GM18907 (cell line): Measurements from ENCODE around the gene PCDHB11.
"Not testable (repeated sequence)": the region's sequence is repeated elsewhere in the genome, so short reads cannot be mapped to it uniquely, and the experiment has no call there.

Experiments used
- ATAC-seq: cut with Tn5 transposase; IDR thresholded peaks from one replicate; pipeline ENCODE4 v1.9.1; 2021; ENCODE audit warnings: mild to moderate bottlenecking, moderate library complexity; ENCODE audit not compliant: unreplicated experiment

Gene PCDHB11

DNA sequence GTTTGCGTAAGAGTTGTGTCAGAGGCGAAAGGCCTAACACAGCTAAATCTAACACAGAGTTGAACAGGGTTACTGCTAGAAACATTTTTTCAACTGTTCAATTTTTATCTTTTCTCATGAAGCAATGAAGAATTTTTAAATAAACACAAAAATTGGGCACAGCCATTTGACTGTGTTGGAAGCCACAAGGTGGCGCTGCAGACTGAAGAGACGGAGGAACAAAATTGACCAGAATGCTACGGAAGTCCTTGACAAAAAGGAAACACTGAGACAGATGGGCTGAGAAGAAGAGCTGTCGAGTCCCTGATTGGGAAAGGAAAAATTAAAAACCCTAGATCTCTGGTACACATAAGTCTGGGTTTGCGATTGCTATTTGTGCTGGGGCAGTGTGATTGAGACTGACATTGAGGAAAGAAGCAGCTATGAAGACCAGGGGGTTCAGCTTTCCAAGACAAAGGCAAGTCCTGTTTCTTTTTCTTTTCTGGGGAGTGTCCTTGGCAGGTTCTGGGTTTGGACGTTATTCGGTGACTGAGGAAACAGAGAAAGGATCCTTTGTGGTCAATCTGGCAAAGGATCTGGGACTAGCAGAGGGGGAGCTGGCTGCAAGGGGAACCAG is 12.4 kb upstream of the PCDHB11 start, which contains the start of gene PCDHB9:
Gene PCDHB9, plus strand, starts transcription at position 265 of the 616 bp plus-strand sequence. Its CDS starts 158 bp downstream, at position 423.
- ATAC-seq, result no peak

DNA sequence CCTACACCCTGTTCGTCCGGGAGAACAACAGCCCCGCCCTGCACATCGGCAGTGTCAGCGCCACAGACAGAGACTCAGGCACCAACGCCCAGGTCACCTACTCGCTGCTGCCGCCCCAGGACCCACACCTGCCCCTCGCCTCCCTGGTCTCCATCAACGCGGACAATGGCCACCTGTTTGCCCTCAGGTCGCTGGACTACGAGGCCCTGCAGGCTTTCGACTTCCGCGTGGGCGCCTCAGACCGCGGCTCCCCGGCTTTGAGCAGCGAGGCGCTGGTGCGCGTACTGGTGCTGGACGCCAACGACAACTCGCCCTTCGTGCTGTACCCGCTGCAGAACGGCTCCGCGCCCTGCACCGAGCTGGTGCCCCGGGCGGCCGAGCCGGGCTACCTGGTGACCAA is 10.7 kb upstream of the PCDHB11 start:
- ATAC-seq, result not testable (repeated sequence)

DNA sequence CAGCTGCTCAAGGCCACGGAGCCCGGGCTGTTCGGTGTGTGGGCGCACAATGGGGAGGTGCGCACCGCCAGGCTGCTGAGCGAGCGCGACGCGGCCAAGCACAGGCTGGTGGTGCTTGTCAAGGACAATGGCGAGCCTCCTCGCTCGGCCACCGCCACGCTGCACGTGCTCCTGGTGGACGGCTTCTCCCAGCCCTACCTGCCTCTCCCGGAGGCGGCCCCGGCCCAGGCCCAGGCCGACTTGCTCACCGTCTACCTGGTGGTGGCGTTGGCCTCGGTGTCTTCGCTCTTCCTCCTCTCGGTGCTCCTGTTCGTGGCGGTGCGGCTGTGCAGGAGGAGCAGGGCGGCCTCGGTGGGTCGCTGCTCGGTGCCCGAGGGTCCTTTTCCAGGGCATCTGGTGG is 10.3 kb upstream of the PCDHB11 start:
- not testable (repeated sequence) for ATAC-seq

DNA sequence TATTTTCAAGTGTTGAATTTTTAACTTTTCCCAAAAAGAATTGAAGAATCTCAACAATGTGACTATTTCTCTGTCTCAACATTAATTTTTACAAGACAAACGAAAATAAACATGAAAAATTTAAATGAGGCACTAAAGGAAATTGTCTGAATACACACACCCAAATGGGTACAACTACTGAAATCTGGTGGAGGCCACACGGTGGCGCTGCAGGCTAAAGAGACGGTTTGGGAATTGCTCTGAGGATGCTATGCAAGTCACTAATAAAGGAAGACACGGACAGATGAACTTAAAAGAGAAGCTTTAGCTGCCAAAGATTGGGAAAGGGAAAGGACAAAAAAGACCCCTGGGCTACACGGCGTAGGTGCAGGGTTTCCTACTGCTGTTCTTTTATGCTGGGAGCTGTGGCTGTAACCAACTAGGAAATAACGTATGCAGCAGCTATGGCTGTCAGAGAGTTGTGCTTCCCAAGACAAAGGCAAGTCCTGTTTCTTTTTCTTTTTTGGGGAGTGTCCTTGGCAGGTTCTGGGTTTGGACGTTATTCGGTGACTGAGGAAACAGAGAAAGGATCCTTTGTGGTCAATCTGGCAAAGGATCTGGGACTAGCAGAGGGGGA is 7.2 kb upstream of the PCDHB11 start, which contains the start of gene PCDHB10:
Gene PCDHB10, plus strand, starts transcription at position 244 of the 616 bp plus-strand sequence. Its CDS starts 200 bp downstream, at position 444.
- ATAC-seq, result no peak

DNA sequence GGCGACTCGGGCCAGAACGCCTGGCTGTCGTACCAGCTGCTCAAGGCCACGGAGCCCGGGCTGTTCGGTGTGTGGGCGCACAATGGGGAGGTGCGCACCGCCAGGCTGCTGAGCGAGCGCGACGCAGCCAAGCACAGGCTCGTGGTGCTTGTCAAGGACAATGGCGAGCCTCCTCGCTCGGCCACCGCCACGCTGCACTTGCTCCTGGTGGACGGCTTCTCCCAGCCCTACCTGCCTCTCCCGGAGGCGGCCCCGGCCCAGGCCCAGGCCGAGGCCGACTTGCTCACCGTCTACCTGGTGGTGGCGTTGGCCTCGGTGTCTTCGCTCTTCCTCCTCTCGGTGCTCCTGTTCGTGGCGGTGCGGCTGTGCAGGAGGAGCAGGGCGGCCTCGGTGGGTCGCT is 5.1 kb upstream of the PCDHB11 start:
- ATAC-seq, result not testable (repeated sequence)

DNA sequence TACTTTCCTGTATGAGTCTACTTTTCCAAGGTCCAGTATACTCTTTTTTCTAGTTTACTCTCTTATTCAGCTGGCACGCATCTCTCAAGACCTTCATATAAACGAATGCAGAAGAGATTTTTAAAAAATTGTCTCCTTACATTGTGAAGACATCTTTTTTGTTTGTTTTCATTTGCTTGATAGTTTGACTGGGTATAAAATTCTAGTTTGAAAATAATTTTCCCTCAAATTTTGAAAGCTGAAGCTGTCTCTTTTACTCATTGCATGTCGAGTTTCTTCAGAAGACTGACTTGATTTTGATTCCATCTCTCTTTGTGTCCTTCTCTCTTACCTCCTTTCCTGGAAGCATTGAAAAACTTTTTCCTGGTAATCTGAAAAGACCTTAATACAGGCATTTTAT is 3.1 kb upstream of the PCDHB11 start:
- no peak for ATAC-seq

DNA sequence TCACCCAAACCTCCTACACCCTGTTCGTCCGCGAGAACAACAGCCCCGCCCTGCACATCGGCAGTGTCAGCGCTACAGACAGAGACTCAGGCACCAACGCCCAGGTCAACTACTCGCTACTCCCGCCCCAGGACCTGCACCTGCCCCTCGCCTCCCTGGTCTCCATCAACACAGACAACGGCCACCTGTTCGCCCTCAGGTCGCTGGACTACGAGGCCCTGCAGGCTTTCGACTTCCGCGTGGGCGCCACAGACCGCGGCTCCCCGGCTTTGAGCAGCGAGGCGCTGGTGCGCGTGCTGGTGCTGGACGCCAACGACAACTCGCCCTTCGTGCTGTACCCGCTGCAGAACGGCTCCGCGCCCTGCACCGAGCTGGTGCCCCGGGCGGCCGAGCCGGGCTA is 1.7 kb downstream of the PCDHB11 start:
- ATAC-seq, result not testable (repeated sequence)

DNA sequence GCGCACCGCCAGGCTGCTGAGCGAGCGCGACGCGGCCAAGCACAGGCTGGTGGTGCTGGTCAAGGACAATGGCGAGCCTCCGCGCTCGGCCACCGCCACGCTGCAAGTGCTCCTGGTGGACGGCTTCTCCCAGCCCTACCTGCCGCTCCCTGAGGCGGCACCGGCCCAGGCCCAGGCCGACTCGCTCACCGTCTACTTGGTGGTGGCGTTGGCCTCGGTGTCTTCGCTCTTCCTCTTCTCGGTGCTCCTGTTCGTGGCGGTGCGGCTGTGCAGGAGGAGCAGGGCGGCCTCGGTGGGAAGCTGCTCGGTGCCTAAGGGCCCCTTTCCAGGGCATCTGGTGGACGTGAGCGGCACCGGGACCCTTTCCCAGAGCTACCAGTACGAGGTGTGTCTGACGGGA is 2.2 kb downstream of the PCDHB11 start:
- ATAC-seq, result not testable (repeated sequence)

DNA sequence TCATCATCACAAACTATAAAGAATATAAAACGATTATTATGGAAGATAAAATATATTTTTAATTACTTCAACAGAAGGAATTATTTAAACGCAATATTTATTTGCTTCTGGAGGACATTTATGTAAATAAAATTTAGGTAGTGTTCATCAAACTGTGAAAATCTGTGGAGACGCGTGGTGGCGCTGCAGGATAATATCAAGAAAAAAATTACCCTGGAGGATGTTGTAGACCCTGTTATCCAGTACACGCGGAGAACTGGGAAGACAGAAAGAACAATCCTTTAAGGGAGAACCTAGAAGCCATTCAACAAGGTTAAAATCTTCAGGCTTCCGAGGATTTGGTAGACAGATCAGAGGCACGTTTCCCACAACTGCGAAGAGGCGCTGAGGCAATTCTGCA is 9.1 kb downstream of the PCDHB11 start, which contains the start of gene PCDHB12:
Gene PCDHB12, plus strand, starts transcription at position 242 of the 400 bp plus-strand sequence. CDS start 189 bp downstream, outside the sequence.
- ATAC-seq, result no peak

DNA sequence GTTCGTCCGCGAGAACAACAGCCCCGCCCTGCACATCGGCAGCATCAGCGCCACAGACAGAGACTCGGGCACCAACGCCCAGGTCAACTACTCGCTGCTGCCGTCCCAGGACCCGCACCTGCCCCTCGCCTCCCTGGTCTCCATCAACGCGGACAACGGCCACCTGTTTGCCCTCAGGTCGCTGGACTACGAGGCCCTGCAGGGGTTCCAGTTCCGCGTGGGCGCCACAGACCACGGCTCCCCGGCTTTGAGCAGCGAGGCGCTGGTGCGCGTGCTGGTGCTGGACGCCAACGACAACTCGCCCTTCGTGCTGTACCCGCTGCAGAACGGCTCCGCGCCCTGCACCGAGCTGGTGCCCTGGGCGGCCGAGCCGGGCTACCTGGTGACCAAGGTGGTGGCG is 10.9 kb downstream of the PCDHB11 start:
- ATAC-seq, result not testable (repeated sequence)

DNA sequence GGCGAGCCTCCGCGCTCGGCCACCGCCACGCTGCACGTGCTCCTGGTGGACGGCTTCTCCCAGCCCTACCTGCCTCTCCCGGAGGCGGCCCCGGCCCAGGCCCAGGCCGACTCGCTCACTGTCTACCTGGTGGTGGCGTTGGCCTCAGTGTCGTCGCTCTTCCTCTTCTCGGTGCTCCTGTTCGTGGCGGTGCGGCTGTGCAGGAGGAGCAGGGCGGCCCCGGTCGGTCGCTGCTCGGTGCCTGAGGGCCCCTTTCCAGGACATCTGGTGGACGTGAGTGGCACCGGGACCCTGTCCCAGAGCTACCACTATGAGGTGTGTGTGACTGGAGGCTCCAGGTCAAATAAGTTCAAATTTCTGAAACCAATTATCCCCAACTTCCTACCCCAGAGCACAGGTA is 11.4 kb downstream of the PCDHB11 start:
- not testable (repeated sequence) for ATAC-seq

DNA sequence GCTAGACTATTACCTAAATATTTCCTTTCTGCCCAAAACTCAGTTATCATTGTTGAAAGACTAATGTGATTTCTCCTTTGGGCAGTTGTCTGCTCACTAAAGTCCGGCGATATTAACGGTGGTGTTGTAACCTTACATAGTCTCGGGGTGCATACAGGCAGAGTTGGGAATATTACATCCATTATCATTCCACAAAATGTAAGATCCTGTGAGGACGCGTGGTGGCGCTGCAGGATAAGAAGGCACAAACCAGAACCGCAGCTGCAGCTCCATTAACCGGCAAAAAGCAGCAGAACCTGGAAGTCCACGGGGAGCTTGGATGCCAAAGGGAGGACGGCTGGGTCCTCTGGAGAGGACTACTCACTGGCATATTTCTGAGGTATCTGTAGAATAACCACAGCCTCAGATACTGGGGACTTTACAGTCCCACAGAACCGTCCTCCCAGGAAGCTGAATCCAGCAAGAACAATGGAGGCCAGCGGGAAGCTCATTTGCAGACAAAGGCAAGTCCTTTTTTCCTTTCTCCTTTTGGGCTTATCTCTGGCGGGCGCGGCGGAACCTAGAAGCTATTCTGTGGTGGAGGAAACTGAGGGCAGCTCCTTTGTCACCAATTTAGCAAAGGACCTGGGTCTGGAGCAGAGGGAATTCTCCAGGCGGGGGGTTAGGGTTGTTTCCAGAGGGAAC is 14.4 kb downstream of the PCDHB11 start, which contains the start of gene PCDHB13:
Gene PCDHB13, plus strand, starts transcription at position 264 of the 684 bp plus-strand sequence. Its CDS starts 205 bp downstream, at position 469.
- ATAC-seq, result not testable (repeated sequence)

DNA sequence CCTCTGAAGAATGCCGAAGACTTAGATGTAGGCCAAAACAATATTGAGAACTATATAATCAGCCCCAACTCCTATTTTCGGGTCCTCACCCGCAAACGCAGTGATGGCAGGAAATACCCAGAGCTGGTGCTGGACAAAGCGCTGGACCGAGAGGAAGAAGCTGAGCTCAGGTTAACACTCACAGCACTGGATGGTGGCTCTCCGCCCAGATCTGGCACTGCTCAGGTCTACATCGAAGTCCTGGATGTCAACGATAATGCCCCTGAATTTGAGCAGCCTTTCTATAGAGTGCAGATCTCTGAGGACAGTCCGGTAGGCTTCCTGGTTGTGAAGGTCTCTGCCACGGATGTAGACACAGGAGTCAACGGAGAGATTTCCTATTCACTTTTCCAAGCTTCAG is 15.2 kb downstream of the PCDHB11 start:
- ATAC-seq, result not testable (repeated sequence)

DNA sequence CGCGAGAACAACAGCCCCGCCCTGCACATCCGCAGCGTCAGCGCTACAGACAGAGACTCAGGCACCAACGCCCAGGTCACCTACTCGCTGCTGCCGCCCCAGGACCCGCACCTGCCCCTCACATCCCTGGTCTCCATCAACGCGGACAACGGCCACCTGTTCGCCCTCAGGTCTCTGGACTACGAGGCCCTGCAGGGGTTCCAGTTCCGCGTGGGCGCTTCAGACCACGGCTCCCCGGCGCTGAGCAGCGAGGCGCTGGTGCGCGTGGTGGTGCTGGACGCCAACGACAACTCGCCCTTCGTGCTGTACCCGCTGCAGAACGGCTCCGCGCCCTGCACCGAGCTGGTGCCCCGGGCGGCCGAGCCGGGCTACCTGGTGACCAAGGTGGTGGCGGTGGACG is 16.1 kb downstream of the PCDHB11 start:
- not testable (repeated sequence) for ATAC-seq

DNA sequence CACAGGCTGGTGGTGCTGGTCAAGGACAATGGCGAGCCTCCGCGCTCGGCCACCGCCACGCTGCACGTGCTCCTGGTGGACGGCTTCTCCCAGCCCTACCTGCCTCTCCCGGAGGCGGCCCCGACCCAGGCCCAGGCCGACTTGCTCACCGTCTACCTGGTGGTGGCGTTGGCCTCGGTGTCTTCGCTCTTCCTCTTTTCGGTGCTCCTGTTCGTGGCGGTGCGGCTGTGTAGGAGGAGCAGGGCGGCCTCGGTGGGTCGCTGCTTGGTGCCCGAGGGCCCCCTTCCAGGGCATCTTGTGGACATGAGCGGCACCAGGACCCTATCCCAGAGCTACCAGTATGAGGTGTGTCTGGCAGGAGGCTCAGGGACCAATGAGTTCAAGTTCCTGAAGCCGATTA is 16.6 kb downstream of the PCDHB11 start:
- ATAC-seq, result not testable (repeated sequence)

DNA sequence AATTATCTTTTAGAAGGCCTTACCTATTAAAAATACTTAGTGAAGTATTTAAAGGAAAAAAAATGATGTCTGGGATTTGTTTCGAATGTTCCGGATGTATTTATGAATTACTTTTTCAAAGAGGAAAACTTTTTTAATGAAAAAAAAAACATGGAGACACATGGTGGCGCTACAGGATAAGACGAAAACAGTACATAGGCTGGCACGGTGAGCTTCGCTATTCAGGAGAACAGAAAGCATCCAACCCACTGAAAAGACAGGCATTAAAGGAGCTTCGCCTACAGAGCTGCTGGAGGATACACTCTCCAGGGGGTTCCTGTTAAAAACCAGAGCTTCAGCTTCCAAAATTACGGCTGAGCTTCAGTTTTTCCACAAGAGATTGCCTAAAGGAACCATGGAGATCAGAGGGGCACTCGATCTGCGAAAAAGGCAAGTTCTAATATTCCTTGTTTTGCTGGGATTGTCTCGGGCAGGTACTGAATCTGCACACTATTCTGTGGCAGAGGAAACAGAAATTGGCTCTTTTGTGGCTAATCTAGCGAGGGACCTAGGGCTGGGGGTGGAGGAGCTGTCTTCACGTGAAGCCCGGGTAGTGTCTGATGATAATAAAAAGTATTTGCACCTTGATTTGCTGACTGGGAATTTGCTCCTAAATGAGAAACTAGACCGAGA is 23.8 kb downstream of the PCDHB11 start, which contains the start of gene PCDHB14:
Gene PCDHB14, plus strand, starts transcription at position 232 of the 672 bp plus-strand sequence. Its CDS starts 163 bp downstream, at position 395.
- ATAC-seq, result no peak

DNA sequence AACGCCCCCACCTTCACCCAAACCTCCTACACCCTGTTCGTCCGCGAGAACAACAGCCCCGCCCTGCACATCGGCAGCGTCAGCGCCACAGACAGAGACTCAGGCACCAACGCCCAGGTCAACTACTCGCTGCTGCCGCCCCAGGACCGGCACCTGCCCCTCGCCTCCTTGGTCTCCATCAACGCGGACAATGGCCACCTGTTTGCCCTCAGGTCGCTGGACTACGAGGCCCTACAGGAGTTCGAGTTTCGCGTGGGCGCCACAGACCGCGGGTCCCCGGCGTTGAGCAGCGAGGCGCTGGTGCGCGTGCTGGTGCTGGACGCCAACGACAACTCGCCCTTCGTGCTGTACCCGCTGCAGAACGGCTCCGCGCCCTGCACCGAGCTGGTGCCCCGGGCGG is 25.4 kb downstream of the PCDHB11 start:
- ATAC-seq, result not testable (repeated sequence)

DNA sequence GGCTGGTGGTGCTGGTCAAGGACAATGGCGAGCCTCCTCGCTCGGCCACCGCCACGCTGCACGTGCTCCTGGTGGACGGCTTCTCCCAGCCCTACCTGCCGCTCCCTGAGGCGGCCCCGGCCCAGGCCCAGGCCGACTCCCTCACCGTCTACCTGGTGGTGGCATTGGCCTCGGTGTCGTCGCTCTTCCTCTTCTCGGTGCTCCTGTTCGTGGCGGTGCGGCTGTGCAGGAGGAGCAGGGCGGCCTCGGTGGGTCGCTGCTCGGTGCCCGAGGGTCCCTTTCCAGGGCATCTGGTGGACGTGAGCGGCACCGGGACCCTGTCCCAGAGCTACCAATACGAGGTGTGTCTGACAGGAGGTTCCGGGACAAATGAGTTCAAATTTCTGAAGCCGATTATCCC is 26.0 kb downstream of the PCDHB11 start:
- not testable (repeated sequence) for ATAC-seq

DNA sequence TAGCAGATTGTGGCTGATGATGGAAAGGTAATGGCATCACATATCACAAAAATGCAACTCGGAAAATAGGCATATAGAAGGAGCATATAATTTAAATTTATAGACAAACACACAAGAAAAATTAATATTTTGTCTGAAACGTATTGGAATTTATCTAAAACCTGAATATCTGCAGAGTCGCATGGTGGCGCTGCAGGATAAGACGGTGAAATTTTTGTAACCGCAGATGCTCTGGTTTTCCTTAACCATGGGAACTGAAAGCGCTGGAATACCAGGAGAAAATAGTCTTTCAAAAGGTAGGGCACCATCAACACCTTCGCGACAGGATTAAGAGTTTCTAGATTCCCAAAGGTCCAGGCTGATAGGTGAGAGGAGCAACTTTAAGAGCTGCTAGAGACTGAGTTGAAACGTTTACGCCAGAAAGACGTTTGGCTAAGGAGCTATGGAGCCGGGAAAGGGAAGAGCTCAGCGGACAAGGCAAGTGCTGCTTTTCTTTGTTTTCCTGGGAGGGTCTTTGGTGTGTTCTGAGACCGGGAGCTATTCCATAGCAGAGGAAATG is 34.8 kb downstream of the PCDHB11 start:
- no peak for ATAC-seq

DNA sequence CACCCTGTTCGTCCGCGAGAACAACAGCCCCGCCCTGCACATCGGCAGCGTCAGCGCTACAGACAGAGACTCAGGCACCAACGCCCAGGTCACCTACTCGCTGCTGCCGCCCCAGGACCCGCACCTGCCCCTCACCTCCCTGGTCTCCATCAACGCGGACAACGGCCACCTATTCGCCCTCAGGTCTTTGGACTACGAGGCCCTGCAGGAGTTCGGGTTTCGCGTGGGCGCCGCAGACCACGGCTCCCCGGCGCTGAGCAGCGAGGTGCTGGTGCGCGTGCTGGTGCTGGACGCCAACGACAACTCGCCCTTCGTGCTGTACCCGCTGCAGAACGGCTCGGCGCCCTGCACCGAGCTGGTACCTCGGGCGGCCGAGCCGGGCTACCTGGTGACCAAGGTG is 36.5 kb downstream of the PCDHB11 start:
- ATAC-seq, result not testable (repeated sequence)
